Stomach (tissue), 4 donors: Measurements from ENCODE around the gene BTD.

Experiments used
- EP300 ChIP-seq: sonication (generic); formaldehyde crosslinking; IDR thresholded peaks from one replicate; pipeline ENCODE4 v1.6.1; 2017; ENCODE audit warnings: antibody characterized with exemption
- POLR2A ChIP-seq, 4 donors: fragments of 450-650 bp; IDR thresholded peaks; one replicate each; pipeline ENCODE4 v1.6.1; 2016; ENCODE audit warnings: antibody characterized with exemption in 4 of 4, control low read depth in 2 of 4, mild to moderate bottlenecking in 1 of 4, moderate library complexity in 1 of 4
- POLR2AphosphoS5 ChIP-seq, 3 donors: sonication (generic); formaldehyde crosslinking; IDR thresholded peaks; one replicate each; pipeline ENCODE4 v1.6.1; 2016; ENCODE audit warnings: antibody characterized with exemption in 3 of 3
- TF ChIP-seq, protein P1 (sequence below), 7 experiments: fragments of 450-650 bp in 4 of 7; fragments of 200-600 bp in 3 of 7; sonication (generic) in 3 of 7; IDR thresholded peaks; one replicate each; pipeline ENCODE4 v1.5.1; 2016 to 2019; ENCODE audit warnings: antibody characterized with exemption in 7 of 7, control low read depth in 2 of 7, mild to moderate bottlenecking in 1 of 7

DNA sequence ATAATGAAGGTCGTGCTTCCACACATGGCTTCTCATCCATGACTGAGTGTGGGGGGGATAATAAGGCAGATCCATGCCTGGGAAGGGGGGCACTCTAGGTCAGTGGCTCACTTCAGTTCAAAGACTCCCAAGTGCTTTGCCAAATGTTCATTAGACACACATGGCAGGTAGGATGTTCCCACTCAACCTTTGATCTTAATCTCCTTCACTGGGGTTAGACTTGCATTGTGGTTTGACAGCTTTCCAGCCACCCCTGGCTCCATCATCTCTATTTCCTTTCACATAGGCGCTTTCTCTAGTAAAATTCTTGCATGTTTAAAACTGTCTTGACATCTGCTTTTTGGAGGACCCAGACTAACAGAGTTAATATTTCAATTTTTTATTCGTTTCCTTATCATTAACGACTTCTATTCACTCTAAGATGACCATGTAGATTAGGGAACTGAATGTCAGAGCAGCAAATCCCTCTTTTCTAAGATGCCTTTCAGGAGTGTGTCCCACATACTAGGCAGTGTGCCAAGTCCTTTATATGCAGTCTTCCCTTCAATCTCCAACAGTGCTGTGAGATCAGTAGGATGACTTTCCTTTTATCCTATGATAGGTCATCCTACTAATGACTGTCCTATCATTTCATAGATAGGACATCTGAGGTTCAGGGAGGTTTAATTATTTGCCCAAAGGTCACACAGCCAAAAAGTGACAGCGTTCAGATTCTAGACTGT is 57.9 kb downstream of the BTD start:
- TF ChIP-seq, protein P1, sequence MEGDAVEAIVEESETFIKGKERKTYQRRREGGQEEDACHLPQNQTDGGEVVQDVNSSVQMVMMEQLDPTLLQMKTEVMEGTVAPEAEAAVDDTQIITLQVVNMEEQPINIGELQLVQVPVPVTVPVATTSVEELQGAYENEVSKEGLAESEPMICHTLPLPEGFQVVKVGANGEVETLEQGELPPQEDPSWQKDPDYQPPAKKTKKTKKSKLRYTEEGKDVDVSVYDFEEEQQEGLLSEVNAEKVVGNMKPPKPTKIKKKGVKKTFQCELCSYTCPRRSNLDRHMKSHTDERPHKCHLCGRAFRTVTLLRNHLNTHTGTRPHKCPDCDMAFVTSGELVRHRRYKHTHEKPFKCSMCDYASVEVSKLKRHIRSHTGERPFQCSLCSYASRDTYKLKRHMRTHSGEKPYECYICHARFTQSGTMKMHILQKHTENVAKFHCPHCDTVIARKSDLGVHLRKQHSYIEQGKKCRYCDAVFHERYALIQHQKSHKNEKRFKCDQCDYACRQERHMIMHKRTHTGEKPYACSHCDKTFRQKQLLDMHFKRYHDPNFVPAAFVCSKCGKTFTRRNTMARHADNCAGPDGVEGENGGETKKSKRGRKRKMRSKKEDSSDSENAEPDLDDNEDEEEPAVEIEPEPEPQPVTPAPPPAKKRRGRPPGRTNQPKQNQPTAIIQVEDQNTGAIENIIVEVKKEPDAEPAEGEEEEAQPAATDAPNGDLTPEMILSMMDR (IDR thresholded peaks at IDR 0.05): no peak
- TF ChIP-seq POLR2AphosphoS5 (IDR thresholded peaks at IDR 0.05) (no peak), POLR2A (IDR thresholded peaks at IDR 0.05) (no peak), EP300 (no peak)
